ENCODE data around the gene AK5.

AK5 gene

DNA sequence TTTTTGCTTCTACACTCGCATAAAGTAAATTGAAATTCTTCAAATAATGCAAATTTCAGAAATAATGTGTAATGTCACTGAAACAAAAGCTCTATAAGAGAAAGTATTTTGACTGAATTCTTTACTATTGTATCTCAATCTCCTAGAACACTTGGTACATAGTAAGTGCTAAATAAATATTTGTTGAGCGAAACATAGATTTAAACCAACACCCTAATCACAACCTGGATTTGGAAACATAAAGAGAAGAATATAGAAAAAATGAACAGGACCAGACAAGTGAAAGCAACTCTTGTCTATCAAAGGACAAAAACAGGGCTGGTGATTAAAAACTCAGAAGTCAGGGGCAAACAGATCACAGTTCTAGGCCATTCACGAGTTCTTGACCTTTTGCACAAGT is 74.3 kb downstream of the AK5 start:
- no peak for FAIRE-seq

DNA sequence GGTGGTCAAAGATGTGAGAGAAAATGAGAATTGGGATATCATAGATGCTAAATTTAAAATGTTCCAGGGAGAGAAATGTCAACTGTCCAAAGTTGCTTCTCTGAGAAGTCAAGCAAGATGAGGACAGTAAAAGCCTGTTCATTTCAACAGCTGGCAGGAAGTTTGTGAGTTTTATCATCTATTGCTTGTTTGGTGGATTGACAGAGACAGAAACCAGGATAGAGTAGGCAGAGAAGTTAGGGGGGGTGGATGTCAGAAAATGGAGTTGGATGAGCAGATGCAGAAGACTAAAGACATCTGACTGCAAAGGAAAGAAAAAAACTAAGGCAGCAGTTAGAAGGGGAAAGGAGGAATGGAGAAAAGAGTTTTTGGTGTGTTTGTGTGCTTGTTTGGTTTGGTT is 78.4 kb downstream of the AK5 start:
- FAIRE-seq = no peak

DNA sequence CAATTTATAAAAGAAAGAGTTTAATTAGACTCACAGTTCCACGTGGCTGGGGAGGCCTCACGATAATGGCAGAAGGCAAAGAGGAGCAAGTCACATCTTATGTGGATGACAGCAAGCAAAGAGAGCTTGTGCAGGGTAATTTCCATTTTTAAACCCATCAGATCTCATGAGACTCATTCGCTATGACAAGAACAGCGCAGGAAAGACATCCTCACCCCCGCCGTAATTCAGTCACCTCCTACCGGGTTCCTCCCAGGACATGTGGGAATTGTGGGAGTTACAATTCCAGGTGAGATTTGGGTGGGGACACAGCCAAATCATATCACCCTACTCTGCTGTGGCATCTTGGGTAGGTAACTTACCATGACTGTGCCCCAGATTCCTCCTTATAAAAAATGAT is 79.8 kb downstream of the AK5 start:
- FAIRE-seq = no peak

DNA sequence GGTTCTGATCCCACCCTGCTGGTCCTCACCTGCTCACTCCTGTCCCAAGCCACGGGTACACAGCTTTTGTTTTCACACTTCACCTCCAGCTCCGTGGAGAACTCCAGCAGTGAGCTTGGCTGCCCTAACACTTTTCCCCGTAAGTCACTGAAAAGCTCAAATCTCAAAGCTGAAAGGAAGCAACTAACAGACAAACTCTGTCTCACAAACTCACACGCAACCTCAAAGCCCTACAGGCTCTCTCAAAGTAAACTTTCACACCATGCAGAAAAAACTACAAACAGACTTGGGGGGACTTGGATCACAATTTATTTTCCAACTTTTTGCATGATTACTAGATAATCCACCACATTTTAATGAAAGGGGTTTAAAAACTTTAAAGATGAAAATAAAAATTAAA is 88.3 kb downstream of the AK5 start:
- no peak for FAIRE-seq

DNA sequence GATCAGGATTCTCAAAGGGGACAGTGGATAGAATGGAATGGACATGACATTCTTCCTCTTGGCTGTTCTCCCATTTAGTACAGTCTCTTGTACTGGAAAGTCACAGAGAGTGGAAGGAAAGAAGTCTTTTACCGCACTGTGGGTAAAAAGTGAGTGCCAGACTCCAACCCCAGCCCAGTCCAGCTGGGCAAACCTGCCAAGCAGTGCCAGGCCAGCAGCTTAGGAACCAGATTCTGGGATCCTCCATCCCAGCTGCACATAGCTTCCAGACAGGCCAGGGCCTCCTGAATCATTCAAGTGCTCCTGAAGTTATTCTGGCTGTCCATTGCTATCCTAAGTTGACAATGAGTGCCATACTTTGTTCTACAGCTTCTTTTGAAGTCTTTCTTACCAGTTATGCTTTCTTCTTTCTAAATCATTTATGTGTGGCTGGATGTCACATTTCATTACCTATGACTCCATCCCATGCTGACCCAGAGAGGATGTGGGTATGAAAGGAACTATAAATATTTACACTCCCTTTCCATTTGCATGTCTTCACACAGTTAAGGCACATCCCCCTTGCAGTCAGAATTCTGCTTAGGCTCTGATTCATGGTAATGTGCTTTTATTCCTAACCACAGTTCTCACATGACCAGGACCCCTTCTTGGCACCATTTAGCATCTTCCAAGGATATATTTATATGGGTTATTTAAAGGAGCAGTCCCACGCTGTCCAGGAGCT is 88.9 kb downstream of the AK5 start:
- FAIRE-seq = no peak

DNA sequence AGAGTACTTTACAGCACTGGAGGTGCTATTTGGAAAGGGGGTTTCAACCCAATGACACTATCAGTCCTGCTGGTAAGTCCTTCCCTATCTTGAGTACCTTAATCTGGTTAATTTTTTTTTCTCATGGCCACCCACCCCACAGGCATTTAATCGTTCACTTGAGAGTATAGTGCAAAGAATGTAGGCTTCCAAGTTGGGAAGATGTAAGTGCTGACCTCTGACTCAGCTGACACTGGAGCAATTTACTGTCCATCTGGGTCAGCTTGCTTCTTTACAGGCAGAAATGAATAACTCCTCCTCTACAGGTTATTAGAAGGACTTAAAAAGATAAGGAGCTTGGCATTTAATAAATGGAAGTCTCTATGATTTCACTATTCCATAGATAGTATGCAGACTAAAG is 89.6 kb downstream of the AK5 start:
- no peak for FAIRE-seq

DNA sequence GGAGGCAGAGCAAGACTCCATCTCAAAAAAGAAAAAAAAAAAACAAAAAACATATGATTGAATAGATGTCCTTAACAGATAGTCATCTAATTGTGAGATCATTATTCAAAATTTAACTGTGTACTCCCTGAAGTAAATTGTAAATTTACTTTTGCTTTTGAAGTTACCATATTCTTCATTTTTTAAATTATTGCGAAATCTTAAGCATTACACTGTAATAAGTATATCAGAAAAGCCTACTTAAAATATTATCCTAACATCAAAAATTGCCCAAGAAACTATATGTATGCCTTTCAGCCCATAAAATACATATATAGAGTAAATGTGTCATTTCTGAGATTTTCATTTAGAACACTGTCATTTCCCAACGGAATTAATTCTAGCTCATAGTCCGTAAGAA is 91.9 kb downstream of the AK5 start:
- FAIRE-seq = no peak

DNA sequence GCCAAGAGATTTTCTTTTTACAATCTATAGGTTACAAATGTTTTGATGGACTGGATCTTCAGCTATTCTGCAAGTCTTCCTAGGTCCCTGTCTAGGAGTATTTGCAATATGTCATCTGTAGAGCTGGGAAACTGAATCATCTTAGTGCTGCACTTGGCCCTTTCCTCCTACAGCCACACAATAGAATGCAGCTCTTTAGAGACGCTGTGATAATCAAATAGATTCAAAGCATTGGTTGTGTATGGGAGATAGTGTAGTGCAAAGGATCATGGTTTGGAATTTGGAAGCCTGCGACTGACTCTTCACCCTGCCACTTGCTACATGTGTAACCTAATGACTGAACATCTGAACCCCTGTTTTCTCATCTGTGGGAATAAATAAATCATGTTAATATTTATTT is 93.7 kb downstream of the AK5 start:
- FAIRE-seq = no peak

DNA sequence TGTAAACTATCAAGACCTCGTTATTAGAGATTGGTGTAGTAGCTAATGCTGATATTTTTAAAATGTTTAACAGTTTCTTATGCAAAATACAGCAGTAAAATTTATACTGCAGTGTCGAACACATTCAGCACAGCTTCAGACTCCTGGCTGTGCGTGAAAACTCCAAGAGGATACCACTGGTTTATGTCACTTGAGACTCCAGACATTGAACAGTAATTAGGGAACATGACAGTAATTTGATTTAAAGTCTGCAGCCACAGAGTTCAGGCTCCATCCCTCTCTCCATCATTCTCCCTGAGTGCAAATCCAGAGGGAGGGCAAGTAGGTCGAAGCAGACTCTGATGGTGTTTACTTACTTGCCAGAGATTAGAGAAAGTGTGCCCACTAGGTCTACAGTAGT is 94.2 kb downstream of the AK5 start:
- FAIRE-seq = no peak

DNA sequence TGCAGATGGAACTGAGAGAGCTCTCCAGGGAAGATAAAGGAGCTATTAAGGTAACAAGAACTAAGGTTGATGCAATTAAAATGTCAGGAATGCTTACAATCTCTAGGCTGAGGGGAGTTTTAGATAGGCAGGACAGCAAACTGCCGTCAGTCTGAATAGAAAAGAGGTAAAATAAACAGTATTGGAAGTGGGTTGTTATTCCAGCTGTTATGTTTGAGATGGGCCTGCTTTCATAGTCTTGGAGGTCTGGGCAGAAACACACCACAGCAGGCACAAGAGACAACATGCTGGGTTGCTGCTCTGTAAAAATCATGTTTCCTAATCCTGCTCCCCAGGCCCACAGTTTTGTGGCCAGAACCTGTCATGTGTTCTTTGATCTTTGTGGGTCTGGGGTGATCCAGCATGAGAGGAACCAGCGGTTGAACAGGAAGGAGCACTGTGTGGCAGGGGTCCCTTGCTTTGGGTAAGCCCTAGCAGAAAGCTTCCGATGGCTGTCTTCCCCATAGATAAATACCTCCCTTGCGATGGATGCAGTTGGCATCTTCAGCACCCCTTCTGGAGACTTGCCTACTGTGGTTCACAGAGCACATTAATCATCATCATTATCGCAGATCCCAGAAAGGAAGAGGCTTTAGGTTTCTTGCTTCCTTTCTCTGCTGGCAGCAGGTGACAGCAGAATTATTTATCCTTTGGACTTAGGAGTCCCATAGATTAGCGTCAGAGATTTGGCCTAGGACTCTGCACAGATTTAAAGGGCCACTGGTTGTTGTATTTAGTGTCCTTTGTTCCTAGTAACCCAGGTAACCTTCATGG is 97.1 kb downstream of the AK5 start:
- FAIRE-seq = no peak

DNA sequence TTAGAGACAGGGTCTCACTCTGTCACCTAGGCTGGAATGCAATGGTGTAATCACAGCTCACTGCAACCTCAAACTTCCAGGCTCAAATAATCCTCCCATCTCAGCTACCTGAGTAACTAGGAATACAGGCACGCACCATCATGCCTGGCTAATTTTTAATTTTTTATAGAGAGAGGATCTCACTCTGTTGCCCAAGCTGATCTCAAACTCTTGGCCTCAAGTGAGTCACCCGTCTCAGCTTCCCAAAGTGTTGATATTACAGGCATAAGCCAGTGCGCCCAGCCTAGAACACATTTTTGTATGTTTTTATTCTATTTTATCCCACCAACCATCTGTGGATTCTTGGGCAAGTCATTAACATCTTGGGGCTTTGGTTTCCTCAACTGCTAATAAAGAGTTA is 100.5 kb downstream of the AK5 start:
- FAIRE-seq = no peak

DNA sequence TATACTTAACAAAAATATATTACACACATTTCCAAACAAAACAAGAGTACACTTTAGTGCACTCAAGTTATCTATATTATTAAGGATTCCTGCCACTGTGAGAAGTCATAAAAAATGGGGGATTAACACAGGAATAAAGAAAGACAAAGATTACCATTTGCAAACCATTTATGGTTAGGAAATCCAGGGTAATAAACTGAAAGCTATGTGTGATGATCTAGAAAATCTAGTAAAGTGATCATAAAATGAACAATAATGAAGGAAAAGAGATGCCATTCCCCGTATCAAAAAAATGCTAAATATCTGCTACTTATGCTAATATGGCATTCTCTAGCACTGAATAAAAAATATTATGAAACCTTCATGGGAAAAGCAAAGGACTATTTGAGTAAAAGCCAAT is 101.4 kb downstream of the AK5 start:
- no peak for FAIRE-seq

DNA sequence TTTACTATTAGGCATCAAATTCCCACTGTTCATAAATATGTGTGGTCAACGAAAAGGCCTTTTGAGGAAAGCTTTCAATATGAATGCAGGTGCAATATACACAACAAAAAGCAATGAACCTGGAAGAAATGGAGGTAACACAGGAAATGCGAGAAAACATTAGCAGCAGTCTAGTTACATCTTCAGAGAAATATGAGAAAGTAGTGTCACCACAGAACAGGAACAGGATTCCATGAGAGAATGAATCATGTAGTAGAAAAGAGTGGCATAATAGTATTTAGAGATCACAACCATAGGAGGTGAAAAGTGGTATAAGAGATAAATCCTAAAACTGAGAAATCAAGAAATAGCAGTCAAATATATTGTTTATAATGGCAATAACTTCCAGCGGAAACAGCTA is 103.7 kb downstream of the AK5 start:
- FAIRE-seq = no peak

DNA sequence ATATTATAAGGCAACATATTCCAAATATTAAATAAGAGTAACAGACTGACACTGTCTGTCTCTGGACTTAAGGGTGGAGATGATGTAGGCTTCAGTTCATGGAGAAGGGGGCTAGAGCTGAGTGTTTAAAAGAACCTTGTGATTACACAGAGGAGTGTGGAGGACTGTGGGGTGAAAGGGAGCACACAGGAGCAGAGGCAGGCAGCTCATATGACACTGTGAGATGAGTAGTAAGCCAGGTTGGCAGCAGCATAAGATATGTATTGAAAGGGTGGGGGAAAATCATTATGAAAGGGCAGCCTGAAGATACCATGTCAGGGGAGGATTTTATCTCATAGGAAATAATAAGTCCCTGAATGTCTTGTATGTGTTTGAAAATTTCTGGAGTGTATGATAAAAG is 104.5 kb downstream of the AK5 start:
- FAIRE-seq = no peak

DNA sequence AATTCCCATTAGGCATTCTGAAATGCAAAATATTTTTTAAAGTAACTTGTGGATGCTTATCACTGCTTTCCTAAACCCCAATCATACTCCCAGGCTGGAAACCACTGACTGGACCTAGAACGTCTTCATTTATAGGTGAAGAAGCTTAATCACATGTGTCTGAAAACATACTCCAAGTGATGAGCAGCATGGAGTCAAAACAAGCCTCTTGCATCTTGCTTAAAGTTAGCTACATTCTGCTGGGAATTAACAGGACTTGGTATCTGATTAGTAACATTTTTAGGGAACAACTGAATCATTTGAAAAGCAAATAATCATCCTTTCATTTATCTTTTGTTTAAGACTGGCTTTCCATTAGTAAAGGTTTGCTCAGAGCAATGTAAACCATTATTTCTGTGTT is 105.7 kb downstream of the AK5 start:
- FAIRE-seq = no peak

DNA sequence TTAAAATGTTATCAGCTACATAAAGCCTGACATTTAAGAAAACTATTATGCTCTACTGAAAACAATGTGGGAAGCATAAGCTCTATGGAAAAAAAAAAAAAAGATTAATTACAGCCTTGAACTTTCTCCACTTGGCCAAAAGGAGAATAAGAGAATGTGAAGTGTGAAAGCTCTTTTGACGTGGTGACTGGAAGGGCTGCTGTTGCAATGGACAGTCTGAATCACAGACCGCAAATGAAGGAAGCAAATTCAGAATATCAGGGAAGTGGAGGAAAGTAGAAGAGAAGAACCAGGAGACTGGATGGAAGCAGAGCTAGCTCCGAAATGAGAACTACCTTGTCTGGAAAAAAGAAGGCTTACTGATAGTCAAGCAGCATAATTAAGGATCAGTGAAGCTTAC is 106.8 kb downstream of the AK5 start:
- no peak for FAIRE-seq

DNA sequence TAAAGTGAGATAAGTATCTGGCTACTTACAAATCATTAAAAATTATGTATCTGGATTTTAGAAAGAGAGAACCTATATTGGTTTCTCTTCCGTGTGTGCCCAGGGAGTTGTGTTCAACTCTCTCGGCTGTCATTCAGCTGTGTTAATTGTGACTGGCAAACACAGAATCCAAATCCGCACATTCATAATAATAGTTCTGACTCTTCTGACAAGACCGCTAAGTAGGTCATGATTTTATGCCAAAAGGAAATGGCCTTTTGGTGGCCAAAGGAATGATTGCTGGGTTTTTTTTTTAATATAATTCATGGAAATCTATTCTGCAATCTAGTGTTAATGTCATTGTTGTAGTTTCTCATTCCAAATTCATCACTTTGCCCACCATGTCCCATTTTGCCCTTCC is 110.7 kb downstream of the AK5 start:
- no peak for FAIRE-seq

DNA sequence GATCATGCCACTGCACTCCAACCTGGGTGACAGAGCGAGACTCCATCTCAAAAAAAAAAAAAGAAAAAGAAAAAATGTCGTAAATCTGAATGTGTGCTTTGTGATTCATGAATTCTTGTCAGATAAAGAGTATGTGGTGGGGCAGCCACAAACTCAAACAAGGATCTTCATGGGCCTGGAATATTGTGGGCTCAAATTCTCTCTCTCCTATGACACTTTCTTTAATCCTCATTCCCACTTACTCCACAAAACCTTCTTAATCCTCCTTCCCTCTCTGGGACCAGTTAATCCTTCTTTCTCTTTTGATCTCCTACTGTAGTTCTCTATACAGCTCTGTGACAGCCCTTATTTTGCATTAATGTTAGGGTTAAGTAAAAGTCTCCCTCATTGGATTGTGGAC is 112.3 kb downstream of the AK5 start:
- FAIRE-seq = no peak

DNA sequence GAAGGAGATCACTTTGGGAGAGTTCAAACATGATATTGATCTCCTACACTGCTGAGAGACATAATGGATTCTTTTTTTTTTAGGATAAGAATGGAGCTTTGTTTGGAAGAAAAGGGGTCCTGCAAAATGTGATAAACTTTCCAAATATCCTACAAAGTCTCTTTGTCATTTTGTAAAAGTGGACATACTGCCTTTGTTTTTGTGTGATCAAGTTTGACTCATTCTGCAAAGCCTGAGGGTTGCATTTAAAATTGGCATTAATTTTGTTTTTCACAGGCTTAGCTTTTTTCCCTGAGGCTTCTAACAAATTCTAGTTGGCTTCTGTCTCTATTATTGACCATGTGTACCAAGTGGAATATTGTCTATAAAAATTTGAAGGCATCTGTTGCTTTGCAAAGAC is 113.2 kb downstream of the AK5 start:
- FAIRE-seq = no peak

DNA sequence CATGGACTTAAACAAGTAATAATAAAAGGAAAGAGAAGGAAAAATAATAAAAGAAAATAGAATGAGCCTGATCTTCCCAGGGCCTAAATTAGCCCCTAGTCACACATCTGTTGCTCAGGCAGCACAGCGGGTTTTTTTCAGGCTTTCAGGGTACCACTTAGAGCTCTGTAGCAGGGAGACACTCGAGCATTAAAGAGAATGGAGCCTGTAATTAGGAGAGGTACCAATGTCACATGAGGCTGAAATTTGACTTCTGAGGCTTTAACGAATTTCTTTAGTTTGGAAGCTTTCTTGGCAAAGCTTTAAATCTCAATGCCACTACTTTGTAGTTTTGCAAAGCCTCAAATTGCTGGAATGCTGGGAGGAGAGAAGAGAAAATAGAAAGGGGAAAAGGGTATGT is 116.3 kb downstream of the AK5 start:
- no peak for FAIRE-seq

DNA sequence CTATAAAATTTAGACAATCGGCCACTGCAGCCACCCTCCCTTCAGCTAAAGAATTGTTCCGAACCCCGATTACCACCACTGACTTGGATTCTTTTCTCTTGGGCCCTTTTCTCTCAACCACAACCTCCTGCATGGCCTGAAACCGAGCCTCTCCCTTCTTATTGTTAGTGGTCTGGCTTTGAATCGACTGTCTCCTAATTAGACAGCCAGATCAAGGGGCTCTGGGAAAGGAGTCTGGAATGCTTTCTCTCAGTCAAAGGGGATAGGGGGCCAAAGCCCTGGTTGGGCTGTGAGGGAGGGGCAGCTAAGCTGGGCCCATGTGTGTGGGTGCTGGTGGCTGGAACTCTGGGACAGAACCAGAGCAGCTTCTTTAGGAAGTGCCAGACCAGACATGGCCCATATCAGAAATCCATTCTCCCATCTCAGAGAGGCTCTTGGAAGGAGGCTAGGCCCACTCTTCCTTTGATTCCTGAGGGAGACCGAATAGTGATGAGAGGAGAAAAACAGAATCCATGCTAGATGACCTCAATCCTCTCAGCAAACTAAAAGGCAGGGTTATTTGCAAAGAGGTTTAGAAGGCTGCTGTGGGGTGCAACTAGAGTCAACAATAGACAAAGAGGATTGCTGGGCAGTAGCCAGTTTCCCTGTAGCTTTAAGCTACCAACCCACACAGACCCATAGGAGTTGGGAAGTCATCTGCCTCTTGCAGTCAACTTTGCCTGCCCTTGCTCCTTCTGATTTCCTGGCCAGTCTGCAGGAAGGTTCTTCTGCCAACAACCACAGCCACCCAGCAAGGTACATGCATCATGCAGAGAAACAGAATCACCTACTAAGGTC is 117.6 kb downstream of the AK5 start:
- FAIRE-seq = no peak

DNA sequence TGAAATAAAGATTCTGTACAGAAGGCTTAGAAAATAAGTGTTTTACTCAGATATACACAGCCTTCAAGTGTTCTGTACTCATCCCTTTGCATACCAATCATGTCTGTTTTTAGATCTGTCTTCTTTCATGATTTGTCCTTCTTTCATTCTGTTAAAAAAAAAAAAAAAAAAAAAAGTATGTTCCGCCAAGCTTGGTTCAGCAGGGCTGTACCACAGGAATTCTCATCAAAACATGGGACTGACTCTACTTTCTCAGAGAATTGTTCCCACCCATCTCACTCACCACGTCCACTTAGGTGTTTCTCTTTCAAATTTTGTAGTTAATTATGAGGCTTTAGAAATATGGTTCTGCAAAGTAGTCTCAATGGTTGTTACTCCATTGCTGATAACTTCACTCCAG is 119.0 kb downstream of the AK5 start:
- no peak for FAIRE-seq

DNA sequence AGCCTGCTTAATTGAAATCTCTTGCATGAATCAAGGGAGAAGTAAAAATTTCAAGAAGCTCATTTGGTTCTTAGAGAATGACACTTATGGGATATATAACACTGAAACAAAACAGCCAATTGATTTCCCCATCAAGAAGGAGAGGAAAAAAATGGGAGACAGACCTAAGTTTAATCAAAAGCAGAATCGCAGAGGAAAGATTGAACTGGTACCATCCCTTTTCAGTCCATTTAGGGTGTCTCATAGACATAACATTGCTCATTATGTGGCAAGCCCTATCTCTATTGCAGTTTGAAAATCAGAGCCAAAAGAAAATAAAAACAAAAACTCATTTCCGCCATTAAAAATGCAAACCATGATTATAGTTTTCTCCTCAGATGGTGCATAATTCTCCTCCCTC is 119.6 kb downstream of the AK5 start:
- no peak for FAIRE-seq

DNA sequence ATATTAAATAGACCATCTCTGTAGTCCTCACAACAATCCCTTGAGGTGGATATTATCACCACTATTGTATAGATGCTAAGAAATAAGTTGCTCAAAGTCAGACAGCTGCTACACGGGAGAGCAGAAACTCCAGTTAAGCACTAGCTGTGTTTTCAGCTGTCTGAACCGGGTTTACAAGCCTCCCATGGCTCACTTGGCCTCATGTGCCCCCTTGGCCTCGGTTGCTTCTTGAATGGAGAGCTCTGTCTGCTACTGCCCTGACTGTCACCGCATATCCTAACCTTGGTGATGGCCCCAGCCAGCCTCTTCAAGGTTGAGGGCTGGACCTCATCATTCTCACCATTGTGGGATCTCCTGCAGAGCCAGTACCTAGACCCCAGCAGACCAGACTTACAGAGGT is 123.4 kb downstream of the AK5 start:
- FAIRE-seq = no peak

Measured in endometrium (tissue), 2 donors.